ELF-1 (cell line): Measurements from ENCODE around the gene TECPR1.
"Not testable (repeated sequence)": the region's sequence is repeated elsewhere in the genome, so short reads cannot be mapped to it uniquely, and the experiment has no call there.

ENCODE experiments used
- DNase-seq: peaks from one replicate; pipeline ENCODE4 v3.0.0-alpha.2; 2016; ENCODE audit warnings: low read depth, low spot score

TECPR1 gene

DNA sequence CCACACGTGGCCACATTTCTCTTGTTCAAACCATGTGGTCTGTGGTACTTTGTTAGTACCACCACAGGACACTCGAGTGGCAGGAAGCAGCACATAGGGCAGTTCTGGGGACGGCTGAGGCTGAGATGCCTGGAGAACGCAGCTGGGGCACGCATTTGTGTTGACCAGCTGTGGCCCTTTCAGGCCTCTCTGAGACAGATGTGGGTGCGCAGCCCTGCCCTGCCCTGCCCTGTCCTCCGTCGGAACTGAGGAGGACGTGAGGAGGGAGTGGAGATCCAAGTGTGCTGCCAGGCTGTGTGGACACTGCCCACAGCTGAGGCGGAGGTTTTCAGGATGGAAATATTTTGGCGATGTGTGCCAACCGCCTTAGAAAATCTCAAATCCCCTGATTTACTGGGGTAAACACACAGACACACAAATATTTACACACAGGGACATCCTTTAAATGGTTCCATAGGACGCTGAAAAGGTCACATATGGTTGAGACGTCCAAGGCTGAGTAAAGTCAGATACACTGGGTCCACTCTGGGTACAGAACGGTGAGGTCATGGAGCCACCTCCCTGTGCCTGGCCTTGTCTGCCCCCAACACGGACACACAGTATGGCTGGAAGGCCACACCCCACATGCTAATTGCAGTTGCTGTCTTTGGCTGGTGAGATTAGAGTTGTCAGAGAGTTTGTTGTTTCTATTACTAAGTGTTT, 26.0 kb downstream of the TECPR1 start:
- DNase-seq, result no peak

DNA sequence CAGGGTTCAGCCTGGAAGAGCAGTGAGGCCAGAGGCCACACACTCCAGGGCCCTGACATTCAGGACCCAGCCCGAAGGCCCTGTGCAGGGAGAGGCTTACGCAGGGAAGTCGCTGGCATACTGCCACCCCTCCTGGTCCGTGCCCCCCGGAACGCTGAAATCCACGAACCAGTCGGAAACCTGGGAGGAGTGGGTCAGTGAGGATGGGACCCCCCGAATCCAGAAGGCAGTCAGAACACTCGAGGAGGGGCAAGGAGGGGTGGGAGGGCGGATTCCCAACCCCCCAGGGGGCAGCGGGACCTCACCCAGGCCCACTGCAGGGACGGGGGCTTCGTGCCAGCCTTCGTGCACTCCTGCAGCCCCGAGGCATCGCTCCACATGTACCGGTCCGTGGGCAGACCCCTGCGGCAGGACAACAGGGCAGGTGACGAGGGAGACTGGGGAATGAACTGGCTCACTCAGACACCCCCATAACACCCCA, 27.3 kb downstream of the TECPR1 start:
- no peak for DNase-seq

DNA sequence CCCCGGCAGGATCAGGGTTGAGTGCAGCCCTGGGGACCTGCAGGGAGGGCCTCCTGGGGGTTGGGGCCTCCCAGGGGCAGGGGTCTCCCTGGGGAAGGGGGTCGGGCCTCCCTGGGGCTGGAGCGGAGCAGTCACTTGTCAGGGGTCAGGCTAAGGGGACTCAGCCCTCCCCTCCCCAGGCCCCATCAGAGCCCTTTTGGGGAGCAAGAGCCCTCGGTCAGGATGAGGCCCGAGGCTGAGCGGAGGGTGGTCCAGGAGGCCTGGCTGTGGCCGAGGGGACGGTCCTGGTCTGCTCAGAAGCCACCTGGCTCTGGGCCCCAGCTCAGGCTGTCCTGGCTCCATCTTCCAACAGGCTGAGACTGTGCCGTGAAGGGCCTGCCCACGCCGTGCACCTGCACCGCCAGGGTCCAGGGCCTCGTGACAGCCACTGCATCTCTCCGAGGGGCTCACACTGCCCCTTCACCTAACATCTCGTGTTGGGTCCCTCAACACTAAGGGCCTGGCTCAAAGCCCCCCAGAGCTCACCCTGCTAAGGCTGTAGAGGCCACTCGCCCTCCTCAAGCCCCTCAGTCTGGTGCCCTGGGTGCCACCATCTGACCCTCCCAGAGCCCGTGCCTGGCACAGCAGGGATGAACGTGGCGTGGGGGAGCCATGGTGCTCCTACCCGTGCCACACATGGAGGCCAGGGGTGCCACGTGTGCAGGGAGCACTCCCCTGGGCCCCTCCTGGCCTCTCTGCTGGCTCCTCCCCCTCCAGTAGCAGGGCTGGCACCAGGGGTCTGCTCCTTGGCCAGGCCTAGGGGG, 27.9 kb downstream of the TECPR1 start:
- DNase-seq, result no peak

DNA sequence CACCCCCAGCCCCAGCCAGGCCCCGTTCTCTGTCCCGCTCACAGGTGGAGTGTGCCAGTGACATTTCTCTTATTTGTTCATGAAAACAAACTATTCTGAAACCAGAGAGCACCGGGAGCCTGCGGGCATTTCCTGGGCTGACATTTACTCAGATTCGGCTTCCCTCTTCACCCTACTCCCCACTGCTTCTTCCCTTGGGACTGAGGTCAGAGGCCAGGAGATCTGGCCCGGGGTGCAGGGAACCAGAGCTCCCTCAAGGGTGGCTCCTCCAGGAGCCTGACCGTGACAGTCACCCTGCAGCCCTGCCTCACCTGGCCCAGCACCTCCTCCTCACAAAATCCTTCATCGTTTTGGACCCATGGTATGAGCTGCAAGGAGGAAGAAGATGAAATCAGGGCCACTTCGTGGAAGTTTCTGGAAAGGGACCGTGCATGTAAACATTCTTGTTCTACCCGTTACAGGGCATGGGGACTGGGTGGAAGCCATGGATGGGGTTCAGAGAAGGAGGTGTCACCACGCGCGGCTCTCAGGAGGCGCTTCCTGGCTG, 28.6 kb downstream of the TECPR1 start:
- no peak for DNase-seq

DNA sequence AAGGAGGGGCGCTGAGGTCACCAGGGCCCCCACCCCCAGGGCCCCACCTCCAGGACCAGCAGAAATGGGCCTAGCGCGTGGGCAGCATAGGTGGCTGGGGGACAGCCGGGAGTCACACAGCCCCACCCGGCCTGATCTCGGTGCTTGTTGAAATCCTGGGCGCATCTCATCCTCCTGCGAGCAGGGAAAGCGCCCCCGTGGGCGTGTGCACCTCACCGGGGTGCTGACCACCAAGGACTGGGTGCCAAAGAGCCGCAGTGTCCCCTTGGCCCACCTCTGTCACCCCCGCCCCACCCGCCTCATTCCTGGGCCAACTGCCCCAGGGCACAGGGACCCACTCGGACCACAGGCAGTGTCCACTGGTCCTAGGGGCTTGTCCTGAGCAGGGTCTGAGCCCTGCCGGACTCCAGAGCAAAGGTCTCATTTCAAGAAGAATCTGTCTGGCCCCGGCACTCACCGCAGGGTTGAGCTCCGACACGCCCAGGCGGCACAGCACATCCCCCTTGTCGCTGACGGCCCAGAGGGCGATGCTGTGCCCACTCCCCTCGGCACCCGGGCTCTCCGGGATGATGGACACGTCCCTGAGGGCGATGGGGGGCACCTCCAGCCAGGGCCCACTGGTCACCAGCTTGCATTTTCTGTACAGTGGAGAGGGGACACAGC, 29.4 kb downstream of the TECPR1 start:
- DNase-seq, result no peak

DNA sequence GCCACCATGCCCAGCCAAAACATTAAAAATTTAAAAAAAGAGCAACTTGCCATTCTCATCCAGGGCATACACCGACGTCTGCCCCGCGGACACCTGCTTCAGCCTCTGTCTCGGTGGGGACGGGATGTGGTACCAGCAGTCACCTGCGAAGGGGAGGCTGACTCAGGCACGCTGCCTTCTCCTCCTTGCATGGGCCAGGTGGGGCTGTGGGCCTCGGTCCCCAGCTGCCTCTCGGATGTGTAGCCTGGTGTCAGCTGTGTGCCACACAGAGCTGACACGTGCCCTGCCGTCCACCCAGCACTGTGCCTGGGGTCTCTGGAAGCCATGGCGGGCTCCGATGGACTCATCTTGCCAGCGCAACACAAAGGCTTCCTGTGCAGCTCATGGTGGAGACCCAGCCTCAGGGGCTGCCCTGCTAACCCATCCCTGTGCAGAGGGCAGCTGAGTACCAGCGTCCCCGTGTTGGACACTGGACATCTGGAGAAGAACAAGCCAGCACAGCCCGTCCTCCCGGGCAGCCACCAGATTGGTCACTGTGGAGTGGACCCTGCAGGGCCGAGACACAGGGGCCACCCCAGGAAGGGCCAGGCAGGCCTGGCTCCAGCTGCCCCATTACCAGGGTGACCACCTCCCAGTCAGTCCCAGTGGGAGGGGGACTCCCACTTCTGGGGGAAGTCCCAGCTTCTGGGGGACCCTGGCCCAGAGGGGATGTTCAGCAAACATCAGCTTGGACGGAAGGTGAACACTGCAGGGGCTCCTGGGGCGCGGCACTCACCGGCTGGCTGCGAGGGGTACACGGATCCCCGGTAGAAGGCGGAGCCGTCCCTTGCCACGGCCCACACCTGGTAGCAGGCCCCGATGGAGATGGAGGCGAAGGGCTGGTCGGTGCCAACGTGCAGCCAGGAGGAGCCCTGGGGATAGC, 30.2 kb downstream of the TECPR1 start:
- no peak for DNase-seq

DNA sequence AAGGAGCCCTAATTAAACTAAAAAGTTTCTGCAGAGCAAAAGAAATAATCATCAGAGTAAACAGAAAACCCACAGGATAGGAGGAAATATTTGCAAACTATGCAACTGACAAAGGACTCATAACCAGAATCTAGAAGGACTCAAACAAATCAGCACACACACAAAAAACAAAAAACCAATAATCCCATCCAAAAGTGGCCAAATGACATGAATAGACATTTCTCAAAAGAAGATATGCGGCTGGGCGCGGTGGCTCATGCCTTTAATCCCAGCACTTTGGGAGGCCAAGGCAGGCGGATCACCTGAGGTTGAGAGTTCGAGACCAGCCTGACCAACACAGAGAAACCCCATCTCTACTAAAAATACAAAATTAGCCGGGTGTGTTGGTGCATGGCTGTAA, 32.6 kb downstream of the TECPR1 start:
- DNase-seq, result not testable (repeated sequence)

DNA sequence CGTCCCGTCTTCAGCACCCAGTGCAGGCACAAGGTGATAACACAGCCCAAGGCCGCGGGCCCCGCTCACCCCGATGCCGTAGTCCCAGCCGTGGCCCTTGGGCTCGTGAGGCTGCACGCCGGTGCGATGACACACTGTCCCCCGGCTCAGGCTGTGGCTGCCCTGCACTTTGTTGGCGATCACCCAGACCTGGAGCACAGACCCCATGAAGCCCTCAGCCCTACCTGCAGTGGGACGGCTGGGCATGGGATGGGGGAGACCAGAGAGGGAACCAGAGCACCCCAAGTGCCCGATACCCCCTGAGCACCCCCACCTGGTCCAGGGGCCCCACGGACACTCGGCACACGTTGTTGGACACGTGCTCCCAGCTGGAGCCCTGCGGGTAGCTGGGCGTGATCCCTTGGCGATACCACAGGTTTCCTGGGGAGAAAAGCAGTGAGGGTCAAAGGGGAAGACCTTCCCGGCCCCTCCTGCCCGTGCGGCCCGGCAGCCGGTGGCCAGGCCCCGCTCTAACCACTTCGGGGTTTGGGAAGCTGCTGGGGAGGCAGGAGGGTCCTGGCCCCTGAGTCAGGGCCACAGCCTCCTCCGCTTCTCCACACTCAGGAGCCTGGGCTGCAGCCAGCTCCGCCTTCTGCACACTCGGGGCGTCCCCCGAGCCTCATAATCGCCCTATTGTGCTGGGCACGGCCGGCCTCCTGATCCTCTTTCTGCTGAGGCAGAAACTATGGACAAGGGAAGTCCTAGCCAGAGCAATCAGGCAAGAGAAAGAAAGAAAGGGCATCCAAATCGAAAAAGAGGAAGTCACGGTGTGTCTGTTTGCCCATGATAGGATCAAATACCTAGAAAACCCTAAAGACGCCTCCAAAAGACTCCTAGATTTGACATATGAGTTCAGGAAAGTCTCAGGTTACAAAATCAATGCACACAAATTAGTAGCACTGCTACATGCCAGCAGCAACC, 34.1 kb downstream of the TECPR1 start:
- DNase-seq, result no peak

DNA sequence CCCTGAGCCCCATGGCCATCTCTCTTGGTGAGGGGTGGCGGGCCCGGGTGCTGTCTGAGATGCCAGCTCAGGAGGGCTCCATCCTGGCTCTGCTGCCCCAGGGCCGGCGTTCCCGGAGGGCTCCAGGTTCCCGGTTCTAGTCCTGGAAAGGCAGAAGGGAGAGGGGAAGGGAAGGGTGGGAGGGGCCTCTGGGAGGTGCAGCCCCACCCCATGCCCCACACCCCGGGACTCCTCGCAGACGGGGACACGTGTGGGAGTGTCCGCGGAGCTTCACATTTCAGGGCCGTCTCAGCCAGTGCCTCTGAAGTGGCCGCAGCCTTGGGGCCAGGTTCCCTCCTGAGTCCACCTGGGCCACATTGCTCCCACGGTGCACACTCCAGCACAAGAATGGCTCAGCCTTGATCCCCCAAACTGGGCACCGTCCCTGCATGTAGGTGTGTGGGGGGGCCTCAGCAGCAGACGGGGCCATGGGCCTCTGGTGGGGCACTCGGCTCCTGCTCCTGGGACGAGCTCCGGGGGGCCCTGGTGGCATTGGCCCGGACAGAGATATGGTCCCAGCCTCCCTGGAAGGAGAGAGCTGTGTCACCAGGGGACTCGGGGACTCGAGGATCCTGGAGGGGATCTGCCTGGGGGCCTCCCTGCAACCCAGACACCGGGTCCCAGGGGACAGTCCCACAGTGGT, 35.0 kb downstream of the TECPR1 start:
- no peak for DNase-seq

DNA sequence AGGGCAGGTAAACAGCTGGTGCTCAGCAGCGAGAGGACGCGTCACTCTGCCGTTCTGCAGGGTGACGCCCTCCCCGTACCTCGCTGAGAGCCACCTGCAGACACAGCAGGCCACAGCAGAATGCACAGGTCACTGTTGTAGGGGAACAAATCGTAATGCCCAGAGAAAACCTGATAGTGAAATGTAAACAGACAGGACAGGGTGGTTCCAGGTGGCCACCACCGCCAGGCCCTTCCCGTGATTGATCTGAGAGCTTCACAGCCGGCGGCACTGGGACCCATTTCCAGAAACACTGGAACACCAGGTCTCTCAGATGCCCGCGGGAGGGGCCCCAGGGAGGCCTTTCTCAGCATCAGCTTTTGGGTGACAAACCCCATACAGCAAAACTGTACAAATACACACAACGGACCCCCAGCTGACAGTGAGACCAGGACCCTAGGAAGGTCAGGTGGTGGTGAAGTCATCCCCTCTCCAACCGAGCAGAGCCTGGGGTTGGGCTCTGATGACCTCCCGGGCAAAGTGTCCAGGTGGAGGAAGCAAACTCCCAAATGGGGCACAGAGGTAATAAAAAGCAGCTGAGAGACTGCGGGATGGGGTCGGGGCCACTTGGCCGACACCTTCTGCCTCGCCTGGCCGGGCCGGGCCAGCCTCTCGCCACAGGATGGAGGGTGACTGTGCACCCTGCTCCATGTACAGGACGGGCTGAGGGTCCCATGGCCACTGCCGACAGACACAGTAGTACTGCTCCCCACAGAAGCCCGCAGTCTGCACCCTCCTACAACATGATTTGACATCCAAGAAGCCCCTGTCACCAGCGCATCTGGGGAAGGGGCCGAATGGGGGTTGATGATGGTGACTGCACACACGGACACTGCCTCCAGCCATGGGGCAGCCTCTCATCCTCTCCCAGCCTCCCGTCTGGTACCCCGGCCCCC, 36.2 kb downstream of the TECPR1 start:
- DNase-seq, result no peak

DNA sequence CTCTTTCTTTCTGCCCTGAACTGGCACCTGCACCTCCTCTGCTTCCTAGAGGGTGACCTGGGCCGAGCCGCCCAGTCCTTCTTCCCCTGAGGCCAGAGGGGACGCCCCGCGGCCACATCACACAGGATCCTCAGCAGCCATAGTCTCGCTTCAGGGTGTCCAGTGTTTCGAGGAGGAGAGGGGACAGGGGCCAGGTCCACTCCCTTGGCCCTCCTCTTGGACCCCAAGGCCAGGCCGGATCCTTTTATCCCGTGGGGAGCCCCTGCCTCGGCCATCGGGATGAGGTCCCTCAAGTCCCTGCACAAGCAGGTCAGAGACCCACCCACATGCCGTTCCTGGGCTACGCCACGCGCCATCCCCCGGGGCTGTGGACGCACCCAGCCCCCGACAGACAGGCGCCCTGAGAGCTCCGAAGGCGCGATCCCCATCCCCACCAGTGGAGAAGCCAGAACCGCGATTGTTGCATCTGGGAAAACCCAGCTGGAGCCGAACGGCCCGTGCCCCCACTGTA, 37.2 kb downstream of the TECPR1 start:
- no peak for DNase-seq

DNA sequence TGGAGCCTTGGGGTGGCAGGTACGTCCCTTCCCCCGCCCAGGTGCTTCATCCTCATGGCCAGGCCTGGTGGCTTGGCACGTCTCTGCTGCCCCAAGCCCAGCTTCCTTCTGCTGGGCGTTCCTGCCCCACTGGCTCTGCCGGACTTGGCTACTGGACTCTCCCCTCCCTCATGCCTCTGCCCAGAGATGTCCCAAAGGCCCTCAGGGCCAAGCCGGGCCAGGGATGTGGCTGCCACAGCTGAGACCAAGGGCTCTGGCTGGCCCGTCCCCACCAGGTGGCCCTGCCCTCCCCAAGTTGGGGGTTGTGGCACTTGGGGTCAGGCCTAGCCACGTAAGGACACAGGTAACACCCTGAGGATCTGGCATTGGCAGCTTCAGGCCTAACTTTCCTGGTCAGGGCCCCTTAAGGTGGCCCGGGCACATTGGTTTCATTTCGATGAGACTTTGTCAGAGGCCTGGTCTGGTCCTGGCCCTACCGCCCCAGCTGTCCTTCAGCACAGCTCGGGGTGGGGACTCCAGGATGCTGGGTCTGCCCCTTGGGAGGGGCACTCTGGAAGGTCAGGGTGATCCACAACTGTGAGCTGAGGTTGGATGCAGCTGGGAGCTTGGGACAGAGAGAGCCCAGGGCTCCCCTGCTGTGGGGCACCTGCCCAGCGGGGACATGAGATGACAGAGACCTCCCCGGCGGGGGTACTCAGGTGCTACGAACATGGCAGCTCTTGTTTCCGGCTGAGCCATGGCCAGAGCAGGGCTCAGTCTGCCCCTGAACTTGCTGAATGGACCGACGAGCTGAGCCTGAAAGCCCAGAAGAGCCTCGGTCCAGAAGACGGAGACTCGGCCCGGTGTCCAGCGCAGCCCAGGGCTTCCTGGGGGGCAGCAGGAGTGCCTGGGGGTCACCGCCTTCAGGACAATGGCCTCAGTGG, 37.9 kb downstream of the TECPR1 start:
- DNase-seq, result no peak

DNA sequence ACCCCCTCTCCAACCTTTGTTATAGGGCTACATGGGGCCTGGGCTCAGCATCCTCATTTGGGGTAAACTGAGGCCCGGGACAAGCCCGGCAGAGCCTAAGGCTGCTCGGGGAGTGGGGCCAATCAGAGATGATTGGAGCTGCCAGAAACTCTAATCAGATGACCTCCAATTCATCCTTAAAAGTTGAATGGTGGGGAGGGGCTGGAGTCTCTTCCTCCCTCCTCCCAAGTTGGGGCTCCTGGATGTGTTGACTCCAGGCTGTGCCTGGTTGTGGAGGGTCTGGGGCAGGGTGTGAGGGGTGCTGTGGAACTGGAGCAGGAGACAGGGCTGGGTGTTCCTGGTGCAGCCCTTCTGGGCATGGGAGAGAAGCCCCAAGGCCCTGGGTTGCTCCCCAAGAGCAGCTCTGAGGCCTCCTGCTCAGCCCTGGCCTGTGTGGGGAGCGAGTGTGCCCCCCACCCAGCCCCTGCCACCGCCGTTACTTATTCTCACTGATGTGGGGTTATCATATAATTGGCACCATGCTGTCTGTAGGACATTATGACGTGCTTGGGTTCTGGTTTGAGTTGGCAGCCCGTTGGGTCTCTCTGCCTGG, 38.6 kb downstream of the TECPR1 start:
- DNase-seq, result no peak

DNA sequence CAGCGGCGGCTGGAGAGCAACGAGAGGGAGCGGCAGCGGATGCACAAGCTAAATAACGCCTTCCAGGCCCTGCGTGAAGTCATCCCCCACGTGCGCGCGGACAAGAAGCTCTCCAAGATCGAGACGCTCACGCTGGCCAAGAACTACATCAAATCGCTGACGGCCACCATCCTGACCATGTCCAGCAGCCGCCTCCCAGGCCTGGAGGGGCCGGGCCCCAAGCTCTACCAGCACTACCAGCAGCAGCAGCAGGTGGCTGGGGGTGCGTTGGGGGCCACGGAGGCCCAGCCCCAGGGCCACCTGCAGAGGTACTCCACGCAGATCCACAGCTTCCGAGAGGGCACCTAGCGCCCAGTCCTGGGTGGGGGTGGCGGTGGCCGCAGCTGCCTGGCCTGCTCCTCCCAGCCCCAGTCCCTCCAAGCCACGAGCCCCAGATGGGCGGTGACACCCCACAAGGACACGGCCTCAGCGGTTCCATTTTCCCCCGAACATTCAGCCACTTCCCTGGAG, 39.4 kb downstream of the TECPR1 start:
- no peak for DNase-seq

DNA sequence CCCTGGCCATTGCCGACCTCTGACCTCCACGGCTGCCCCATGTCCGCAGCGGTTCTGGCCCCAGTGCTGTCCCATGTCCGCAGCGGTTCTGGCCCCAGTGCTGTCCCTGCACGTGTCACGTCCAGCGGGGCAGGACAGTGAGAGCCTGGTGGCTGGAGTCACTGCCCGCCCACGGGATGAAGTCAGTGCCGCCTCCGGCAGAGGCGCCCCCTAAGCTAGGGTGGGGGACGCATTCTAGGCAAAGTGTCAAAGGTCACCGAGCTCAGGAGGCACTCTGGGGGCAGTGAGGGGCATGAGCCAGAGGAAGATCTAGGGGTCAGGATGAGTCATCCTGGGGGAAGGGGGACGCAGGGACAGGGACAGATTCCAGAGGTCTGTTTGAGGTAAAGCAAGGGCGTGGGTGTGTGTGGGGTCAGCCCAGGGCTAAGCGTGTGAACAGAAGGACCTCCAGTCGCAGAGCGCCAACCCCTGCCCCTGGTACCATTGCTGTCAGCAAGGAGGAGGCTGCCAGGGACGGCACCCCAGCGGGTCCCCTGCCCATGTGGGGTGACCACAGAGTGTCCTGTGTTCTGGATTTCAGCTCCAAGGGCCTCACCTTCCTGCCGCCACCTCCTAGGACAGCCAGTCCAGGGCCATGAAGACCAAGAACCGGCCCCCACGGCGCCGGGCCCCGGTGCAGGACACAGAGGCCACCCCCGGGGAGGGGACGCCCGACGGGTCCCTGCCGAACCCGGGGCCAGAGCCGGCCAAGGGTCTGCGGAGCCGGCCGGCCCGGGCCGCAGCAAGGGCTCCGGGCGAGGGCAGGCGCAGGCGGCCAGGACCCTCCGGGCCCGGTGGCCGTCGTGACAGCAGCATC, 40.1 kb downstream of the TECPR1 start:
- DNase-seq, result peak; percentile 44
